T-helper 17 cell (primary cell): ENCODE data around the gene SLC23A1. TPM values are rescaled to one million over a fixed set of nuclear protein-coding genes. Genes with fewer than 3 reads are reported as not detected.

Source experiments
- total RNA-seq, 4 donors: library from RNA in 2 of 4; stranded (reverse) in 2 of 4; gene quantifications; one replicate each; pipeline ENCODE4 v1.2.3 and lab custom pipeline; 2022 to 2026

SLC23A1 gene
- total RNA-seq, 2 donors from 2014 or later, result not detected

Other genes with a start within 250 kb of the SLC23A1 start
- 10 to 100 TPM; 17.8 to 18.5 TPM for gene SIL1, start 184.9 kb downstream of the SLC23A1 start, total RNA-seq
- gene MATR3, start 89.6 kb downstream of the SLC23A1 start, total RNA-seq, result 100 to 1,000 TPM; 318 to 325 TPM
- 100 to 1,000 TPM; 106 to 123 TPM for gene PAIP2, start 41.4 kb downstream of the SLC23A1 start, total RNA-seq
- 1 to 10 TPM; 2.2 to 3.1 TPM for gene MZB1, start 6.6 kb upstream of the SLC23A1 start, total RNA-seq
- under 1 TPM; 0.57 to 0.72 TPM for gene PROB1, start 11.8 kb upstream of the SLC23A1 start, total RNA-seq
- 1 to 10 TPM; 3.8 to 4.1 TPM for gene SPATA24, start 20.8 kb upstream of the SLC23A1 start, total RNA-seq
- gene DNAJC18, start 56.2 kb upstream of the SLC23A1 start, total RNA-seq, result 1 to 10 TPM; 4.0 to 8.7 TPM
- gene ECSCR, start 79.4 kb upstream of the SLC23A1 start, total RNA-seq, result not detected
- under 1 TPM; 0.13 to 0.32 TPM for gene SMIM33, start 87.7 kb upstream of the SLC23A1 start, total RNA-seq
- gene STING1, start 99.5 kb upstream of the SLC23A1 start, total RNA-seq, result 100 to 1,000 TPM; 151 to 160 TPM
- gene UBE2D2, start 178.0 kb upstream of the SLC23A1 start, total RNA-seq, result 100 to 1,000 TPM; 153 to 165 TPM